Stimulated activated CD8-positive, alpha-beta memory T cell treated with anti-CD3 and anti-CD28 coated beads, Interleukin-7, amount 100 ng/mL, for 24 hours (primary cell): ENCODE data around the gene STARD7.
A peak's percentile ranks its signal among the peaks of the same experiment; 100 is the strongest.
"Not testable (repeated sequence)": the region's sequence is repeated elsewhere in the genome, so short reads cannot be mapped to it uniquely, and the experiment has no call there.

Source experiments
- DNase-seq: peaks from one replicate; pipeline ENCODE4 v3.0.0-alpha.2; 2020; ENCODE audit warnings: low read depth

The STARD7 gene

DNA sequence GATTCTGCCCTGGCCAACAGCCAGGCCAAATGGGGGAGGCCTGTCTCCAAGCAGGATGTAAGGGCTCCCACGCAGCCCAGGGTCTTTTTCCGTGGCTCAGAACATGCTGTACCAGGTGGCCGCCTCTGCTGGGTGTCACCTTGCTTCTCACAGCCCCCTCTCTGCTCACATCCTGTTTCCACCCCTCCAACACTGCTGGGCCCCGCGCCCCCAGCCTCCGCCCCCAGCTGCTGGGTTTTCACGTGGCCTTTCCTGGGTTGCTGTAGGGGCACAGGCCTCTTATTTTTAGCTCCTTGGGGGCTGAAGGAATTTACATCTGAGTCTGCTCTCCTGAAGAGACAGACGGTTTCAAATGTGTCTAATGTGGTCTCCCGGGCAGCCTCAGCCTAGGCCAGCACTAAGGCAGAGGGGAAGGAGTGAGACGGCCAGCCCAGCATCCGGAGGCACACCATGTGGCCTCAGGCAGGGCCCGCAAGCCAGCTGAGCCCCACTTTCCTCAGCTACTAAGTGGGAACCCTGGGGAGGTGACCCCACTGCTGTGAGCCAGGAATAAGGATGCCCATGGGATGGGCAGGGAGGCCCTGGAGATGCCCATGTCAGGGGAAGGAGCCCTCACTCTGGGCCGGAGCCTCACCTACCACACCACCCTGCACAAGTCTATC, 44.7 kb downstream of the STARD7 start:
- peak; percentile 71 for DNase-seq

DNA sequence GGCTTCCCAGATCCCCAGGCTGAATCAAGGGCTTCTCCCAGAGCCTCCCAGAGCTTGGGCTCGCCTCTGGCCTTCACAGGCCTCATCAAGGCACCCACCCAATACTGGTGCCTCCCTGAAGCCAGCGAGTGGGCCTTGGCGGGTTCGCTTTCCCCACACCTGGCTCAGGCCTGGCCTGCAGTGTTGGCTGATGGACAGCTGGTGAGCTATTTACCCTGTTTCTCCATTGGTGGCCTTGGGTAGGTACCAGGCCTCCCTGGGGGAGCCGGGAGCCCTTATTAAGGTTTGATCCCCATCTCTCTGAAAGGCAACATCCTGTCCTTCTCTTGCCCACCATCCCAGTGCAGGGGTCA, 45.2 kb downstream of the STARD7 start:
- DNase-seq: no peak

DNA sequence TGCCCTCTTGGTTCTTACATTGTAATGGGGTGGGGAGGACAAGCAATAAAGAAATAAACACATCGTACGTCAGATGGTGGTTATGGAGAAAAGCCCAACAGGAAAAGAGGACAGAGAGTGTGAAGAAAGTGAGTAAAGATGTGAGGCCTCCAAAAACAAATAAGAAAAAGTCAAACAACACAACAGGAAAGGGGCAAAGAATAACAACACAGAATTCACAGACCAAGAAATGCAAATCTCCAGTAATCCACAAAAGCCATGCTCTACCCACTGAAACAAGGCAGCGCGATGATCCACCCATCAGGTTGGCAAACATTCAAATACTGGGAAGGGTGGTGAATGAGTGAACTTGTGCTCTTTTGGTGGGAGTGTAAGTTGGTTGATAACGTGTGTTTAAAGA, 46.7 kb downstream of the STARD7 start:
- no peak for DNase-seq

DNA sequence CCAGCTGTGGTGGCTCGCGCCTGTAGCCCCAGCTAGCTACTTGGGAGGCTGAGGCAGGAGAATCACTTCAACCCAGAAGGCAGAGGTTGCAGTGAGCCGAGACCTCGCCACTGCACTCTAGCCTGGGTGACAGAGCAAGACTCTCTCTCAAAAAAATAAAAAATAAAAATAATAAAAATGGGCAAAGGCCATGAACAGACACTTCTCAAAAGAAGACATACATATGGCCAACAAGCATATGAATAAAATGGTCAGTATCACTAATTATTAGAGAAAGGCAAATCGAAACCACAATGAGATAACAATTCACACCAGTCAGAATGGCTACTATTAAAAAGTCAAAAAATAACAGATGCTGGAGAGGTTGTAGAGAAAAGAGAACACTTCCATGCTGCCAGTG, 48.3 kb downstream of the STARD7 start:
- DNase-seq: not testable (repeated sequence)

DNA sequence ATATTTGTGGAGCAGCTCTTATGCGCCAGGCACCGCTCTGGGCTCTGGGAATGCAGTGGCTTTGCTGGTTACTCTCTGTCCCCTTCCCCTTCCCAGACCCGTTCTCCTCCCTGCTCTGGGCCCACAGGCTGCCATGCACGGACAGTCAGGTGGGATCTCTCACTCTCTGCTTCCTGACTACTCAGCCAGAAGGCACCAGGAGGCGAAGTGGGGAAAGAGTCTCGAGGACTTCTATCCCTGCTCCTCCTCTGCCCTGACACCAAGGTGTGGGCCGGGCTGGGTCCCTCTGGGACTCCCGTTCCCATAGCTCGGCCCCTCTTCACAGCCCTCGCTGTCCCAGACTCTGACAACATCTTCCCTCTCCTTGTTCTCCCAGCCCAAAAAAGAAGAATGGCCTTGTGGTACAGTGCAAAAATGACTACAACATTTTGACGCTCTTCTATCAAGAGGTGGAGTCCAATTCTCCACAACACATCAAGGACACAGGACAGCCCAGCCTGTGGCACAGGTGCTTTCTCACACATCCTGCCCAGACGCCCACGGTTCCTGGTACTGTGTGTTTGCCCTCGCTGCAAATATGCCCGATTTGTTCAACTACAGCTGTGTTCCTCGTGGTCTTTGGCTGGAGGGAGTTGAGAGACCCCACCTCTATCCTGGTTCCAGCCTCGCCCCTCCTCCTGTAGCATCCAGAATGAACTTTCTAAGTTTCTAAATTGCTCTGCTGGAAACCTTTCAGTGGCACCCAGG, 49.4 kb downstream of the STARD7 start:
- DNase-seq: no peak

DNA sequence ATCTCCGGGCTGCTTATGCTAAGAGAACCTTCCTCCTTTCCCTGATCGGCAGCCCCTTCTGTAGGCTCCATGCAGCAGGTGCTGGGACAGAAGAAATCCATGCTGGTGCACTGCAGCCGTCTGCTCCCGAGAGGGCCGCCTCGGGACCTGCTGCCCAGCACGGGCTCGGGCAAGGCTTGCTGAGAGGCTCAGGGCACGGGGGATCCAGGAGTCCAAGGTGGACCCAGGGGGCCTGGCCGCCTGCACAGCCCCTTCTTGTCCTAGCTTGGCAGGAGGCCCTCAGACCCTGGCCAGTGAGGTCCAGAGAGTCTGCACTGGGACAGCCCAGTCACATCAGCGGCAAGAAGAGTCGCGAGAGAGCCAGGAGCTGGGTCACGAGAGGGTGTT, 50.1 kb downstream of the STARD7 start:
- no peak for DNase-seq

DNA sequence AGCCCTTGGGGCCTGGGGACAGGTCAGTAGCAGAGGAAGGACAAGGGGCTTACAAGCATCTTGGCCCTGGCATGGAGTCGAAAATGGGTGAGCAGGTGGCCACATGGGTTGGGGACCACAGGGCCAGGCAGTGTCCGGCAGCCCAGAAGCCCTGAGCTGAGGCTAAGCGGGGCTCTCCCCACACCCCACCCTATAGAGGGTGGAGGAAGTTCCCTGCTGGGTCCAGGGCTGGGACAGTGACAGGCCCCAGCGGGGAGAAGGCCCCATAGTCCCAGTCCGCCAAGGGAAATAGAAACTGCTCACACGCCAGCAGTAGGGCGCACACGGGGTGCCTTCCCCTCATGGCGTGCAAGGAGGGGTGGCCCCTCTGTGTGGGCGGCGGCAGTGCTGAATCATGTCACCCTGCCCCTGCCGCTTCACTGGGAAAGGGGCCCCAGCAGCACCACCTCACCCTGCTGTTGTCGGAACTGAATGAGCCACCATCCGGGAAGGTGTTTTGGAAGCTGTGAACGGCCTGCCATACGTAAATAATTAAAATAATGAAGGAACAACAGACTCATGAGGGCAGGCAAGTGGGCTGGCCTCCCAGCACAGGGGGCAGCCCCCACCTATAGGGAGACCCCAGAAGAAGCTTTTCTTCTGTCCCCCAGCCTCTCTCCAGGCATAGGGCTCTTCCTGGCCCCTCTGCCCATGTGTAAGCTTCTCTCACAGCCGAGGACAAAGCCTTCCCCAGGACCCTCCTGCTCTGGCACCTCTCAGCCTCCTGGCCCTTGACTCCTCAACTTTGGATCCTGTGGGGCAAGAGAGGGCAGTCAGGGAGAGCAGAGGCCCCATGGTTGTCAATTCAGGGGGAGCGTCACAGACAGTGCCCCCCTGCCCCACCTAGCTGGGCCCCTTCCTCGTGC, 50.7 kb downstream of the STARD7 start:
- DNase-seq: peak; percentile 88

DNA sequence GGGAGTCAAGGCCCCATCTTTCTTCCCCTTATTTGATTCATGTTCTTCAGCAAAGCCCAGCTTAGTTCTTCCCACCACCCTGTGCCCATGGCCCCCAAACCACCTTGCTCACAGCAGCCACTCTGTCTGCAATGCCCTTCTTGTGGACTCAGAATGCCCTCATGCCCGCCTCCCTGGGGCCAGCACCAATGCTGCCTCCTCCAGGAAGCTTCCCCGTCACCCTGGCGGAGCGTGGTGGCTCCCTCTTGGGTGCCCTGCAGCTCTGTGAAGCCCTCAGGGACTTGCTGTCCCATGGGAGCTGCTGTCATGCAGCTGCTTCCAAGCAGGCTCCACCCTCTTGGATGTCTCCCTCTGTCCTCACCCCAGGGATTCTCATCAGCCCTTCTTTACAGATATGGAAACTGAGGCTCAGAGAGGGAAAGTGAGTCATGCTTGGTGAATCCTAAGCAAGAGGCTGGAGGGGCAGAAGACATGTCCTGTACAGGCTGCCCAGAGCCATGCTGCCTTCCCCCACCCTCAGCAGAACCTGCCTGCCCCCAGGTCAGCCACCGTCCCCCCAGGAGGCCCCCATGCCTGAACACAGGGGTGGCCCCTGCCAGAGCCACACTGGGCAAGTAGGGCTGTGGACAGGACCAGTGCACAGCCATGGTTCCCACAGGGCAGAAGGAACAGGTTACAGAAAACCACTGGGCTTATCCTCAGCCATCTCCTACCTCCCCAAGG, 51.5 kb downstream of the STARD7 start:
- no peak for DNase-seq

DNA sequence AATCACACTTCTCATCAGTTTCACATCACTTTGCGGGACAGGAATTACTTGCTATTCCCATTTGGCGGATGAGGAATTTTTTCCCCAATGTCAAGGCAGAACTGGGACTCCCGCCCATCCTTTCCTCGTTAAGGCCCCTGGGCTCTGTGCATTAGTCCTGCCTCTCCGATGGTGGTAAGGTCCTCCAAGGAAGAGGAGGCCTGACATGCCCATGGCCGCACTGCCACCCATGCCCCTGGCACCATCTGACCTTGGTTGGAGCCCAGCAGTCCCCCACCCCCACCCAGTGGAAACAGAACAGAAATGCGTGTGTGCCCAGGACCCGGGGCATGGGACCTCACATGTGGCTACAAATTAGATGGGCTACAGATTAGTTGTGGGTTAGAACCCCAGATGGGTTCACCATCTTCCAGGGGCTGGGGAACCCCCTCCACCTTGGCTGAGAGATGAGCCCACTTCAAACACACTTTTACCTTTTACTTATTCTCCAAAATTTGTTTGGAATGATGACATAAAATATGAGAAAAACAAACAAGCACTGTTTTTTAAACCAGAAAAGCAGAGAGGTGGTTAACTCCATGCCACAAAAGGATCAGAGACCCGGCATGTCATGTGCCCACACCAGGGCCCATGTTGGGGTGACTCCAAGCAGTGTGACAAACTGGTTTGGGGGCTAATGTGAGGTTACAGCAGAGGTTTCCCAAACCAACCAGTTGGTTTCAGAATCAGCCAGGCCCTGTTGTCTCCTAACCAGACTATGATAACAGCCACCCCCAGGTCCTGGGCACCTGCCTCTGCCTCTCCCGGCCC, 52.4 kb downstream of the STARD7 start:
- DNase-seq: no peak

DNA sequence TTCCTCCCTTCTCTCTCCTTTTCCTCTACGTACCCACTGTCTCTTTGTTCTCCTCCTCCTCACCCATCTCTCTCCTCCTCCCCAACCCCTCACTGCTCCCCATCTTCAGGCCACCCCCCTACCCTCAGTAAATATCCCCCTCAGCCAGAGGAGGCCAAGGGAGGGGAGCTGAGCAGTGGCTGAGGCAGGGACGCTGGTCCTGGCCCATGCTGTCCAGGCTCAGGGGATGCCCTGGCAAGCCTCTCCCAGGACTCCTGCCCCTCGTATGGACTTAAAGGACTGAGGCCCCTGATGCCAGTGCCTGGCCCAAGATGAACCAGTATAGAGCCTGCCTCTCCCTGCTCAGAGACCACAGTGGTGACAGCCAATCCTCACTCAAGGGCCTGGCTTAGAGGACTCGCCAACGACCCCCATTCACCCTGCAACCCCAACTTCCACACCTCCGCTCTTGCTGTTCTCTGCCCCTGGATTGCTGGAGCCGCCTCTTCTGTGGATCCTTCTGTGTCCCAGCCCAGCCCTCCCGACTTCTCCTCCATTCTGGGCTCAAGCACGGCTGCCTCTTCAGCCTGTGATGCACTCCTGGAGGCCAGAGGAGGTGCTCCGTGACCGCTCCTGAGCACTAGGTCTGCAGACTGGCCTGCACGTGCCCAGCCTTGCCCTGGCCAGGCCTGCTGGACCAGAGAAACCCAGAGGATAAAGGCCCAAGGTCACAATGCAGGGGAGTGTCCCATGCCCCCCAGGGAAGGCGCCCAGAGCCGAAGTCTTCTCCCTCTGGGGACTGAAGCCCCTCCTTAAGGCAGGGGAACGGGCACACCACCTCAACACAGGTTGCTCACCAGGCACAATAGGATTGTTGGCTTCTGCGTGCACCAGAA, 53.9 kb downstream of the STARD7 start:
- no peak for DNase-seq

DNA sequence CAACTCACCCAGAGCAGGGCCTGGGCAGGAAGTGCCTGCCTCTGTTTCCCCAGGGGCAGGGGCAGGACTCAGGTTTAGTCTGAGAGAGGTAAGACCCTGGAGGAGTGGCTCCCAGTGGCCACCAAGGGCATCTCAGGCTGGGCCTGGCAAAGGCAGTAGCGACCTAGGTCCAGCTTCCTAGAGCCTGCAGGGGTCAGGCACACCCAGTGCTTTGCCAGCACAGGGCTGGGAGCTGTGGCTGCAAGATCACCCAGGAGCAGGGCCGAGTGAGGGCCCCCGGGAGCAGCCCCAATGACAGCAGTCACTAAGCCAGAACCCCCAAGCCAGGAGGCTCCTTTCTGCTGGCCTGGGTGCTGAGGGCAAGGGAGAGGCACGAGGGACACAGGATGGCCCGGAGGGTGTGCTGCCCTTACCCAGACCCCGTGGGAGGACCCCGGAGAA, 54.6 kb downstream of the STARD7 start:
- no peak for DNase-seq

DNA sequence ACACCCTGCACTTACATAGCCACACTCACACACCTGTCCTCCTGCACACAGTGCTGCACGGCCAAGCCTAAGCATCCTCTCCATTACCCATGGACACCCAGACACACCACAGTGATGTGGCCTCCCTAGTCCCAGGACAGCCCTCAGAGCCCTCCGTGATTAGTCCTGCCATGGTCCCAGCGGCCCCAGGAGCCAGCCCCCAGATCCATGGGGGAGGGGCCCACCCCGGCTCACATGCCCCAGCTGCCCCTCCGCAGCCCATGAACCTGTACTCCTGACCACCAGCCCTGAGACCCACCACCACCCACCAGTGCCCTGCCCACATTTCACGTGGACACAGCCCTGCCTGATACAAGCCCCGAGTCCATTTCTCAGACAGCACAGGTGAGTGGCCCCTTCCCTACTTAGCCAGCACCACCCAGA, 55.3 kb downstream of the STARD7 start:
- no peak for DNase-seq

DNA sequence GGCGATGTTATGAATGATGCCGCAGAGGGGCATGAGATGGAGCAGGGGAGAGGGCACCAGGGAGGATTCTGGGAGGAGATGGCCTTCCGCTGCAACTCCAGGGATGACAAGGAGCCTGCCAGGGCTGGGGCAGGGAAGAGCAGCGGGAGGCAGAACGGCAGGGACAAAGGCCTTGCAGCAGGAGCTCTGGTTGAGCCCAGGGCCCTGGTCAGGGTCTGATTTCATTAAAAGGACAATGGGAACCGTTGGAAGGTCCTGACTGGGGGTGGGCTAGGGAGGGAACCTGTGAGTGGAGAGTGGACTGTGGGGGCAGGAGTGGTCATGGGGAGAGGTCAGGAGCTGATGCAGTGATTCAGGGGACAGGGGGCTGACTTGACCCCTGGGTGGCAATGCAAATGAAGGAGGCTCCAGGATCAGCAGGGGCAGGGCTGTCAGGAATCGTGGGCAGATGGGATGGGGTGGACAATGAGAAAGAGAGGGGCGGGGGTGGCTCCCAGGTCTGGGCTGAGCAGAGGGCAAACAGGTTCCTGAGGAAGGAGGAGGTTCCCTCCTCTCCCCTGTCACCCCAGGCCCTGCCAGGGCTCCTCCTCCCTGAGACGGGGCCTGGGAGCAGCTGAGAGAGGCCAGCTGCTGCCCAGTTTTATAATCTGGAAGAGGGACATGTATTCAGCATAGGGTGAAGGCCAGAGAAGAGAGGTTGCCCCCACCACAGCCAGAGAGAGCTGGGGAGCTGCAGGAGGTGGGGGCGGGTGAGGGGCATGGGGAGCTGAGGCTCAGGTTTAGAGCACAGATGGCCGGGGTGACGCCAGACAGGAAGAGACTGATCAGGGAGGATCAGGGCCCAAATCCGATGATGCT, 56.1 kb downstream of the STARD7 start:
- DNase-seq: no peak

DNA sequence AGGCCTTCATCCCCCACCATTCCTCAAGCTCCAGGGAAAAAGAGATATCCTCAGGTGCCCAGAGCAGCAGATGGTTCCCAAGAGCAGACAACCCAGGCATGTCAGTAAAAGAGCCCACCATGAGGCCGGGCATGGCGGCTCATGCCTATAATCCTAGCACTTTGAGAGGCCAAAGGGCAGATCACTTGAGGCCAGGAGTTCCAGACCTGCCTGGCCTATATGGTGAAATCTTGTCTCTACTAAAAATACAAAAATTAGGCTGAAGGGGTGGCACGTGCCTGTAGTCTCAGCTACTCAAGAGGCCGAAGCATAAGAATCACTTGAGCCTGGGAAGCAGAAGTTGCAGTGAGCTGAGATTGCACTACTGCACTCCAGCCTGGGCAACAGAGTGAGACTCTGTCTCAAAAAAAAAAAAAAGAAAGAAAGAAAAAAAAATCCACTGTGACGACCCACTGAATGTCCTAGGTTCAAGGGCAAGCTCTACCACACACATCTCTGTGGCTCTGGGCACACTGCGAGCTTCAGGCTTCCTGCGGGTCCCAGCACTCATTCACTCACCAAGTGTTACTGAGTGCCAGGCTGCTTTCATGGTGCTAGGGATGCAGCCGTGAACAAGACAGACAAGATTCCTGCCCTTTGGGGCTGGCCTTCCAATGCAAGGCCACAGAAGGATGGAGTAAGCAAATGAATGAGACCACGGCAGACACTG, 56.9 kb downstream of the STARD7 start:
- no peak for DNase-seq

DNA sequence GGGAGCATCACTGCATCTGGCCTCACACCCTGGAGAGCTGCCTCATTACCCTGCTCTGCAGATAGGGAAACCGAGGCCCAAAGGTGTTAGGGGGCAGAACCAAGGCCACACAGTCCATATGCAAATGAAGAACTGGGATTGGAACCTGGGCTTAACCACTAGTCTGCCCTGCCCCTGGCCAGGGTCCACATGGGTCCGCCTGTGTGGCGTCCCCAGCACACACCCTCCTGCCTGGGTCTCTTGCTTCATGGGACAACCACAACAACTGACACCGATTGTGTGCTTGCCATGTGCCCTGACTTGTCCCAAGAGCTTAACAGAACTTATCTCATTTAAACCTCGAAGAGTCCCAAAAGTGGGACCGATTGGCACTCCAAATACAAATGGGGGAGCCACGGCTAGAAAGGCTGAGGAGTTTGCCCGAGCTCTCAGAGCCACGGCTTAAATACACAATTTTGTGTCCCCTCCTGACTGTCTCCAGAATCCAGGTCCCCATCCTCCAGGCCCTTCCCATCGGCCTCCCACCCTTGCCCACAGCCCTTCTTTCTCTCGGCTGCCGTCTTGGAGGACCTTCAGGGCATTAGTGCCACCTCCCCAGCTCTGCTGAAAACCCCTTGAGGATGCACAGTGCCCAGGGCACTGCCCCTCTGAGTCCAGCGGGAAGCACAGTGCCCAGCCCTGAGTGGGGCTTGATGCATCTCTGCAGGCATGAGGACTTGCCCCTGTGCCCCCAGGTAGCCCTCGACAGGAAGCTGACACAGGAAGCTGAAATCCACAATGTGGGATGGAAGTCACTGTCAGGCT, 57.6 kb downstream of the STARD7 start:
- DNase-seq: no peak

DNA sequence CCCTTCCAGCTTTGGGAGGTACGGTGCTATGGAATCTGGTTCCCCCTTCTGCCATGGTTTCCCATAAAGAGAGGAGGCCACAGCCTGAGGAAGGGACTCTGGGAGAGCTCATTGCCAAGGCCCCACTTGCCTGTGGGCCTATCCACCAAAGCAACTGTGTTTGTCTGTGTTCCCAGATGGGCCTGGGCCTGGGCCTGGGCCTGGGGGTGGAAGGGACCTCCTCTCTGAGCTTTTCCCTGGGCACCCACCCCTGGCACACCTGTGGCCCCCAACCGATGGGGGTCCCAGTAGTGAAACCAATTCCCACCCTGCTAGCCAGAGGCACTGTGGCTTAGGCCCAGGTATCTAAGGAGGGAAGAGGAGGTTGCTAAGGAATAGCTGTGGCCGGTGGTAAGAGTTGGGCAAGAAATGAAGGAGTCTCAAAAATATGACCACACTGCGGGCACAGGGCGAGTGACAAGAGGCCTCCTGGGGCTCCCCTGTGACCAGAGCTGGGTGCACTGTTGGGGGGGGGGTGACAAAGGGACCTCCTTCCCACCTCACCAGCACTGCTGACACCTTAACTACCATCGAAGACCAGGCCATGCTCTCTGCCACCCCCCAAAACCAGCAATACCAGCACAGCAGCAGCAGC, 58.5 kb downstream of the STARD7 start:
- no peak for DNase-seq
